ENCODE measurements around the gene CCN6.

Gene CCN6

DNA sequence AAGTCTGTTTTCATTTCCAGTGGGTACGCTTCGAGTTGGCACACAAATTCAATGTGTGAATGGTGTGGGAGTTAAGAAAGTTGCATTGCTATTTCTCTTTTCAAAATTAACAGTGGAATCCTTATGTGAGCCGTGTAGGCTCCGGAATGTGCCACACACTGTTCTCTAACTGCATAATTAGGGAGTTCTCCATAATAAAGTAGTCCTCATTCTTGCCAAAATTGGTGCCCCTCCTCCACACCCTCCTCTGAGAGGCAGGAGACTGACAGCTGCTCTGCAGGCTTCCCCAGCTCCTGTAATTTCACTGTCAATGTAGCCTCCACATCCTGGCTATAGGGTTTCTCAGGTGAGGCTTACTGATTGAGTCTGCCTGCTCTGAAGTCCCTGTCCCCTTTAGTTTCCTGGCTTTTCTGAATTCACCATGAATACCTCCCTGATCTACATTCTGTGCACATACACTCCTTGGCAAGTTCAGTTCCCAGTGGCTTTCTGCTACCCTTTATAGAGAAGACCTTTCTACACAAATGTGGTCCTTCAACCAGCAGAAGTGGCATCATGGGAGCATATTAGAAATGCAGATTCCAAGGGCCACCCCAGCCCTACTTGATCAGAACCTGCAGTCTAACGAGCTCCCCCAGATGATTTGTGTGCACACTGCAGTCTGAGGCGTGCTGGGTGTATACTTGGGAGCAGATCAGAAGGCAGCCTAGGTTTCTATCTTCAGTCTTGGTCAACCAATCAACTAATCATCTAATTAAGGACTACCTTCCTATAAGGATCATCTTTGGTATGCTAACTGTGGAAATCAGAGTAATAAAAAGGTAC lies 19.9 kb upstream of the CCN6 start:
- Histone ChIP-seq H3K9me3 (no peaks in the 10 kb centered on the region), H3K27ac (no peak overlapping the region), H3K27me3 (no peaks in the 10 kb centered on the region), H3K36me3 (no peaks in the 10 kb centered on the region), H3K4me1 (ENCODE audit: control insufficient read depth in 1 of 2, insufficient read depth in 1 of 2, low read depth in 1 of 2, low read length in 1 of 2) (no peaks in the 10 kb centered on the region), H3K4me3 (ENCODE audit: low read depth in 1 of 2, low read length in 1 of 2) (no peak overlapping the region)
- TF ChIP-seq, protein P1, sequence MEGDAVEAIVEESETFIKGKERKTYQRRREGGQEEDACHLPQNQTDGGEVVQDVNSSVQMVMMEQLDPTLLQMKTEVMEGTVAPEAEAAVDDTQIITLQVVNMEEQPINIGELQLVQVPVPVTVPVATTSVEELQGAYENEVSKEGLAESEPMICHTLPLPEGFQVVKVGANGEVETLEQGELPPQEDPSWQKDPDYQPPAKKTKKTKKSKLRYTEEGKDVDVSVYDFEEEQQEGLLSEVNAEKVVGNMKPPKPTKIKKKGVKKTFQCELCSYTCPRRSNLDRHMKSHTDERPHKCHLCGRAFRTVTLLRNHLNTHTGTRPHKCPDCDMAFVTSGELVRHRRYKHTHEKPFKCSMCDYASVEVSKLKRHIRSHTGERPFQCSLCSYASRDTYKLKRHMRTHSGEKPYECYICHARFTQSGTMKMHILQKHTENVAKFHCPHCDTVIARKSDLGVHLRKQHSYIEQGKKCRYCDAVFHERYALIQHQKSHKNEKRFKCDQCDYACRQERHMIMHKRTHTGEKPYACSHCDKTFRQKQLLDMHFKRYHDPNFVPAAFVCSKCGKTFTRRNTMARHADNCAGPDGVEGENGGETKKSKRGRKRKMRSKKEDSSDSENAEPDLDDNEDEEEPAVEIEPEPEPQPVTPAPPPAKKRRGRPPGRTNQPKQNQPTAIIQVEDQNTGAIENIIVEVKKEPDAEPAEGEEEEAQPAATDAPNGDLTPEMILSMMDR (IDR thresholded peaks at IDR 0.05) = no peak

DNA sequence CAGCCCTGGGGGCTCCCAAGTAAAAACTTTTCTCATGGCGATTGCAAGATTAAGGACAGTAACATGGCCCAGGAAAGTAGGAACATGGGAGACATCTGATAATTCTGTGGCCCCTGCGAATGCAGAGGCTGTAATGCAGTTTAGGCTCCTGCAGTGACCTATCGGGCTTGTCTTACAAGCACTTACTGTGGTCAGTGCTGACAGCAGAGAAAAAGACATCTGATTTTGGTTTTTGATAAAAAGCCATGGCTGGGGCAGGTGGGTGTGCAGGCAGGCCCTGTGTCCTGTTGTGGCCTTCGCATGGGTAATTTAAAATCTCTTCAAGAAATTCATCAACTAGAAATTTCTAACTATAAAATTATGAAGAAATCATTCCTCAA lies 19.3 kb upstream of the CCN6 start:
- H3K27me3 ChIP-seq = no peaks in the 10 kb centered on the region
- H3K4me3 ChIP-seq (ENCODE audit: low read depth in 1 of 2, low read length in 1 of 2) = no peak overlapping the region
- H3K4me1 ChIP-seq (ENCODE audit: control insufficient read depth in 1 of 2, insufficient read depth in 1 of 2, low read depth in 1 of 2, low read length in 1 of 2) = no peaks in the 10 kb centered on the region
- no peak overlapping the region for H3K27ac ChIP-seq
- TF ChIP-seq, protein P1 (IDR thresholded peaks at IDR 0.05) = no peak
- no peaks in the 10 kb centered on the region for H3K36me3 ChIP-seq
- H3K9me3 ChIP-seq = no peaks in the 10 kb centered on the region

DNA sequence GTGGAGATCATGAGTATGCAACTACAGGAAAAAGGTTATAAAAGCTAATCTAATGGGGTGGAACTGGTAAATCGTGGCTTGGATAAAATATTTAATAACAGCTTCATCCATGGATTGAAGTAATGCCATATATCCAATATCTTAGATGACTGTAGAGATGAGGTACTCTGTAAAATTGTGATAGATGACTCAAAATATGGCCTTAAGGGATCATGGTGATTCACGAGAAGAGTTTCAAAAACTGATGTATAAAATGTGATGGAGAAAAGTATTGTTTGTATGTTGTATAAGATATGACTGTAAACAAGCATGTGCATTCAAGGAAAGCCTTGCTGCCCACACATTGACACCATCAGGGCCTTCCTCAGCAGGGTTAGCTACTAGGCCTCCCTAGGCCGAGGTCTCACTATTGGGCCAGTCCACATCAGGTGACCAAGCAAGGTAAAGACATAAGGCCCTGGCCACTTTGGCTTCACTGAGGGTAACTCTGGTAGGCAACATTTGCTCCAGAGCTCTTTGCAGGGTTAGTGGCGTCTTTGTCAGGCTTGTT lies 17.7 kb upstream of the CCN6 start:
- Histone ChIP-seq H3K4me1 (ENCODE audit: control insufficient read depth in 1 of 2, insufficient read depth in 1 of 2, low read depth in 1 of 2, low read length in 1 of 2) (no peaks in the 10 kb centered on the region), H3K27ac (no peak overlapping the region)
- TF ChIP-seq, protein P1 (IDR thresholded peaks at IDR 0.05) = no peak

GRCh38 chr6:112037783-112038216 lies 16.1 kb upstream of the CCN6 start:
- Histone ChIP-seq H3K27me3 (no peaks in the 10 kb centered on the region), H3K36me3 (no peaks in the 10 kb centered on the region), H3K9me3 (no peaks in the 10 kb centered on the region), H3K27ac (no peak overlapping the region), H3K4me1 (ENCODE audit: control insufficient read depth in 1 of 2, insufficient read depth in 1 of 2, low read depth in 1 of 2, low read length in 1 of 2) (peaks cover under 1 to 2% of the 10 kb centered on the region in 2 experiments), H3K4me3 (ENCODE audit: low read depth in 1 of 2, low read length in 1 of 2) (no peak overlapping the region)
- TF ChIP-seq, protein P1 (IDR thresholded peaks at IDR 0.05) = no peak

More for the DNA sequence above, 17.7 kb upstream of the CCN6 start:
- no peaks in the 10 kb centered on the region for H3K27me3 ChIP-seq
- no peak overlapping the region for H3K4me3 ChIP-seq (ENCODE audit: low read depth in 1 of 2, low read length in 1 of 2)
- no peaks in the 10 kb centered on the region for H3K9me3 ChIP-seq
- H3K36me3 ChIP-seq = no peaks in the 10 kb centered on the region

DNA sequence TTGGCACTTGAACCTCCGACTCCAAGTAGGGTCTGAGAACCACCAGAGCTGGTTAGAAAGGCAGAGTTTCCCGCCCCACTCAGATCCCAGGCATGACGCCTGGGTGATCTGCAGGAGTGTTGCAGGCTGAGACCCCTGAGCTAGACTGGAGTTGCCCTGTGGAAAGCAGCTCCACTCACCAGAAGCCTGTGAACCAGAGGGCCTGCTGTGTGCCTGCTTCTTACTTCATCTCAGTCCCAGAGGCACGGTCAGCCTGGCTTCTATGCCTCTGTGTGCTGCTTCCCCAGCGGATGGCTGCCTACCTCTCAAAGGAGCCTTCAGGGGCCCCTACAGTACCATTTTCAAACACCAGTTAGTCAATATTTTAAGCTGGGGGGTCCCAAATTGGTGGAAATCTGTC lies 15.6 kb upstream of the CCN6 start:
- Histone ChIP-seq H3K9me3 (no peaks in the 10 kb centered on the region), H3K27me3 (no peaks in the 10 kb centered on the region), H3K27ac (no peak overlapping the region), H3K4me1 (ENCODE audit: control insufficient read depth in 1 of 2, insufficient read depth in 1 of 2, low read depth in 1 of 2, low read length in 1 of 2) (peaks cover 3 to 4% of the 10 kb centered on the region in 2 experiments), H3K36me3 (no peaks in the 10 kb centered on the region), H3K4me3 (ENCODE audit: low read depth in 1 of 2, low read length in 1 of 2) (no peak overlapping the region)
- TF ChIP-seq, protein P1 (IDR thresholded peaks at IDR 0.05) = no peak

Data from neutrophil (primary cell).